ENCODE data around the gene TDRD9. TPM values are rescaled to one million over a fixed set of nuclear protein-coding genes. Genes with fewer than 3 reads are reported as not detected.
"Not testable (repeated sequence)": the region's sequence is repeated elsewhere in the genome, so short reads cannot be mapped to it uniquely, and the experiment has no call there.

The TDRD9 gene
- total RNA-seq, 5 donors from 2014 or later (not counting 1 experiment from before 2014, with no cell fraction given) = 0.43 to 1.3 (median 0.56) TPM

GRCh38 chr14:103887170-103887501 lies 41.1 kb upstream of the TDRD9 start:
- Mint-ChIP-seq H3K27ac (no peak overlapping the region), H3K9me3 (no peaks in the 10 kb centered on the region), H3K36me3 (no peaks in the 10 kb centered on the region), H3K4me1 (no peaks in the 10 kb centered on the region), H3K27me3 (no peaks in the 10 kb centered on the region), H3K4me3 (no peak overlapping the region)
- H3K4me1 ChIP-seq (ENCODE audit: control insufficient read depth in 1 of 2, extremely low read depth in 1 of 2, insufficient read depth in 2 of 2, low read length in 2 of 2) = no peaks in the 10 kb centered on the region
- POLR2A ChIA-PET = no interaction called here
- H3K27ac ChIP-seq (ENCODE audit: low read length) = no peak overlapping the region
- H3K4me3 ChIP-seq (ENCODE audit: control insufficient read depth in 1 of 2, extremely low read depth in 1 of 2, low read length in 1 of 2) = no peak overlapping the region
- CTCF ChIA-PET = no interaction called here
- WGBS (ENCODE audit: insufficient coverage) = 86% methylated on average over 2 of the region's 6 CpGs
- ATAC-seq (replicated peaks in 1 of 4) = no peak
- peaks cover 0 to 14% of the 10 kb centered on the region in 2 experiments for H3K27me3 ChIP-seq (replicated peaks in 1 of 2; ENCODE audit: control insufficient read depth in 2 of 2, extremely low read depth in 1 of 2, insufficient read depth in 2 of 2, low read length in 1 of 2)
- DNase-seq = no peak
- H3K9me3 ChIP-seq = no peaks in the 10 kb centered on the region
- no peaks in the 10 kb centered on the region for H3K36me3 ChIP-seq (ENCODE audit: control insufficient read depth in 2 of 2, extremely low read depth in 1 of 2, insufficient read depth in 1 of 2, low read length in 1 of 2)

GRCh38 chr14:103887557-103888115 lies 40.6 kb upstream of the TDRD9 start:
- H3K9me3 Mint-ChIP-seq = no peaks in the 10 kb centered on the region
- no peak overlapping the region for H3K27ac Mint-ChIP-seq
- Histone ChIP-seq H3K9me3 (no peaks in the 10 kb centered on the region), H3K4me1 (ENCODE audit: control insufficient read depth in 1 of 2, extremely low read depth in 1 of 2, insufficient read depth in 2 of 2, low read length in 2 of 2) (no peaks in the 10 kb centered on the region), H3K4me3 (ENCODE audit: control insufficient read depth in 1 of 2, extremely low read depth in 1 of 2, low read length in 1 of 2) (no peak overlapping the region), H3K27me3 (replicated peaks in 1 of 2; ENCODE audit: control insufficient read depth in 2 of 2, extremely low read depth in 1 of 2, insufficient read depth in 2 of 2, low read length in 1 of 2) (peaks cover 0 to 13% of the 10 kb centered on the region in 2 experiments), H3K27ac (ENCODE audit: low read length) (no peak overlapping the region), H3K36me3 (ENCODE audit: control insufficient read depth in 2 of 2, extremely low read depth in 1 of 2, insufficient read depth in 1 of 2, low read length in 1 of 2) (no peaks in the 10 kb centered on the region)
- no peaks in the 10 kb centered on the region for H3K27me3 Mint-ChIP-seq
- CTCF ChIA-PET = no interaction called here
- H3K4me1 Mint-ChIP-seq = no peaks in the 10 kb centered on the region
- no peaks in the 10 kb centered on the region for H3K36me3 Mint-ChIP-seq
- WGBS (ENCODE audit: insufficient coverage) = 64% methylated on average over 4 of the region's 10 CpGs
- ATAC-seq (replicated peaks in 1 of 4) = no peak
- POLR2A ChIA-PET = no interaction called here
- no peak overlapping the region for H3K4me3 Mint-ChIP-seq
- DNase-seq = no peak

- H3K27me3 Mint-ChIP-seq; H3K9me3 ChIP-seq; H3K36me3 Mint-ChIP-seq; POLR2A ChIA-PET; H3K27me3 ChIP-seq (replicated peaks in 1 of 2; ENCODE audit: control insufficient read depth in 2 of 2, extremely low read depth in 1 of 2, insufficient read depth in 2 of 2, low read length in 1 of 2); CTCF ChIA-PET; H3K27ac Mint-ChIP-seq; H3K36me3 ChIP-seq (ENCODE audit: control insufficient read depth in 2 of 2, extremely low read depth in 1 of 2, insufficient read depth in 1 of 2, low read length in 1 of 2); H3K4me3 ChIP-seq (ENCODE audit: control insufficient read depth in 1 of 2, extremely low read depth in 1 of 2, low read length in 1 of 2); H3K4me1 Mint-ChIP-seq; H3K9me3 Mint-ChIP-seq; H3K4me1 ChIP-seq (ENCODE audit: control insufficient read depth in 1 of 2, extremely low read depth in 1 of 2, insufficient read depth in 2 of 2, low read length in 2 of 2); DNase-seq; H3K27ac ChIP-seq (ENCODE audit: low read length); ATAC-seq (replicated peaks in 1 of 4); H3K4me3 Mint-ChIP-seq: not testable (repeated sequence)
- WGBS (ENCODE audit: insufficient coverage) = 88% methylated on average over 4 of the region's 8 CpGs
These were observed 39.3 kb upstream of the TDRD9 start for GRCh38 chr14:103889002-103889312.

GRCh38 chr14:103889313-103890051 lies 38.8 kb upstream of the TDRD9 start:
- Mint-ChIP-seq H3K36me3 (no peaks in the 10 kb centered on the region), H3K4me3 (no peak overlapping the region), H3K27ac (no peak overlapping the region), H3K9me3 (no peaks in the 10 kb centered on the region), H3K4me1 (no peaks in the 10 kb centered on the region), H3K27me3 (no peaks in the 10 kb centered on the region)
- Histone ChIP-seq H3K36me3 (ENCODE audit: control insufficient read depth in 2 of 2, extremely low read depth in 1 of 2, insufficient read depth in 1 of 2, low read length in 1 of 2) (no peaks in the 10 kb centered on the region), H3K27me3 (replicated peaks in 1 of 2; ENCODE audit: control insufficient read depth in 2 of 2, extremely low read depth in 1 of 2, insufficient read depth in 2 of 2, low read length in 1 of 2) (peaks cover 0 to 5% of the 10 kb centered on the region in 2 experiments), H3K4me1 (ENCODE audit: control insufficient read depth in 1 of 2, extremely low read depth in 1 of 2, insufficient read depth in 2 of 2, low read length in 2 of 2) (no peaks in the 10 kb centered on the region), H3K27ac (ENCODE audit: low read length) (no peak overlapping the region), H3K9me3 (no peaks in the 10 kb centered on the region), H3K4me3 (ENCODE audit: control insufficient read depth in 1 of 2, extremely low read depth in 1 of 2, low read length in 1 of 2) (no peak overlapping the region)
- ChIA-PET CTCF (no interaction called here), POLR2A (no interaction called here)
- WGBS (ENCODE audit: insufficient coverage) = 81% methylated on average over 23 of the region's 31 CpGs
- DNase-seq (no peak), ATAC-seq (replicated peaks in 1 of 4) (no peak)

- no peaks in the 10 kb centered on the region for H3K4me1 ChIP-seq (ENCODE audit: control insufficient read depth in 1 of 2, extremely low read depth in 1 of 2, insufficient read depth in 2 of 2, low read length in 2 of 2)
- no peak overlapping the region for H3K4me3 Mint-ChIP-seq
- H3K36me3 Mint-ChIP-seq = no peaks in the 10 kb centered on the region
- 82% methylated on average over 10 of the region's 10 CpGs for WGBS (ENCODE audit: insufficient coverage)
- H3K9me3 Mint-ChIP-seq = no peaks in the 10 kb centered on the region
- H3K4me3 ChIP-seq (ENCODE audit: control insufficient read depth in 1 of 2, extremely low read depth in 1 of 2, low read length in 1 of 2) = no peak overlapping the region
- DNase-seq (no peak), ATAC-seq (replicated peaks in 1 of 4) (no peak)
- ChIA-PET POLR2A (no interaction called here), CTCF (no interaction called here)
- no peaks in the 10 kb centered on the region for H3K27me3 Mint-ChIP-seq
- no peak overlapping the region for H3K27ac ChIP-seq (ENCODE audit: low read length)
- H3K9me3 ChIP-seq = no peaks in the 10 kb centered on the region
- no peaks in the 10 kb centered on the region for H3K36me3 ChIP-seq (ENCODE audit: control insufficient read depth in 2 of 2, extremely low read depth in 1 of 2, insufficient read depth in 1 of 2, low read length in 1 of 2)
- no peaks in the 10 kb centered on the region for H3K4me1 Mint-ChIP-seq
- no peak overlapping the region for H3K27ac Mint-ChIP-seq
- H3K27me3 ChIP-seq (replicated peaks in 1 of 2; ENCODE audit: control insufficient read depth in 2 of 2, extremely low read depth in 1 of 2, insufficient read depth in 2 of 2, low read length in 1 of 2) = peaks cover 0 to 5% of the 10 kb centered on the region in 2 experiments
These were observed 38.2 kb upstream of the TDRD9 start for GRCh38 chr14:103890052-103890371.

- H3K9me3 ChIP-seq = no peaks in the 10 kb centered on the region
- no peaks in the 10 kb centered on the region for H3K9me3 Mint-ChIP-seq
- ATAC-seq (replicated peaks in 1 of 4) (no peak), DNase-seq (no peak)
- H3K27me3 Mint-ChIP-seq = no peaks in the 10 kb centered on the region
- no peak overlapping the region for H3K27ac Mint-ChIP-seq
- no peak overlapping the region for H3K4me3 ChIP-seq (ENCODE audit: control insufficient read depth in 1 of 2, extremely low read depth in 1 of 2, low read length in 1 of 2)
- 87% methylated on average over 15 of the region's 18 CpGs for WGBS (ENCODE audit: insufficient coverage)
- ChIA-PET CTCF (interaction anchor here in 1 of 2 donors (0.6 kb wide), 1 partner anchor 79 kb away, joined by 4 read pairs; no protein-coding TSS in a partner anchor), POLR2A (no interaction called here)
- no peaks in the 10 kb centered on the region for H3K36me3 Mint-ChIP-seq
- H3K4me1 Mint-ChIP-seq = no peaks in the 10 kb centered on the region
- H3K36me3 ChIP-seq (ENCODE audit: control insufficient read depth in 2 of 2, extremely low read depth in 1 of 2, insufficient read depth in 1 of 2, low read length in 1 of 2) = no peaks in the 10 kb centered on the region
- H3K27me3 ChIP-seq (replicated peaks in 1 of 2; ENCODE audit: control insufficient read depth in 2 of 2, extremely low read depth in 1 of 2, insufficient read depth in 2 of 2, low read length in 1 of 2) = peaks cover 0 to 2% of the 10 kb centered on the region in 2 experiments
- no peak overlapping the region for H3K27ac ChIP-seq (ENCODE audit: low read length)
- H3K4me3 Mint-ChIP-seq = no peak overlapping the region
- no peaks in the 10 kb centered on the region for H3K4me1 ChIP-seq (ENCODE audit: control insufficient read depth in 1 of 2, extremely low read depth in 1 of 2, insufficient read depth in 2 of 2, low read length in 2 of 2)
These were observed 37.2 kb upstream of the TDRD9 start for GRCh38 chr14:103890821-103891666.

Data from T-cell (primary cell).